Fibroblast of skin of right quadriceps (primary cell): ENCODE data around the gene LPCAT1.
A peak's percentile ranks its signal among the peaks of the same experiment; 100 is the strongest.
"Not testable (repeated sequence)": the region's sequence is repeated elsewhere in the genome, so short reads cannot be mapped to it uniquely, and the experiment has no call there.

Experiments
- DNase-seq: peaks from one replicate; pipeline ENCODE4 v3.0.0-alpha.2; 2013

Gene LPCAT1

DNA sequence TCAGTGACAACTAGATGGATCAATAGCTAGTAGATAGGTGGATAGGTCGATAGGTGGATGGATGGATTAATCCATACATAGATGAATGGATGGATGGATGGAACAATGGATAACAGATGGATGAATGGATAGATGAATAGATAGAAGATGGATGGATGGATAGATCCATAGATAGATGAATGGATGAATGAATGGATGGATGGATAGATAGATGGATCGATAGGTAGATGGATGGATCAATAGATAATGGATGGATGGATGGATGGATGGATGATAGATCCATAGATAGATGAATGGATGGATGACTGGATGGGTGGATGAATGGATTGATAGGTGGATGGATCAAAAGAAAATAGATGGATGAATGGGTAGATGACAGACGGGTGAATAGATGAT lies 83.7 kb downstream of the LPCAT1 start:
- DNase-seq, result no peak

DNA sequence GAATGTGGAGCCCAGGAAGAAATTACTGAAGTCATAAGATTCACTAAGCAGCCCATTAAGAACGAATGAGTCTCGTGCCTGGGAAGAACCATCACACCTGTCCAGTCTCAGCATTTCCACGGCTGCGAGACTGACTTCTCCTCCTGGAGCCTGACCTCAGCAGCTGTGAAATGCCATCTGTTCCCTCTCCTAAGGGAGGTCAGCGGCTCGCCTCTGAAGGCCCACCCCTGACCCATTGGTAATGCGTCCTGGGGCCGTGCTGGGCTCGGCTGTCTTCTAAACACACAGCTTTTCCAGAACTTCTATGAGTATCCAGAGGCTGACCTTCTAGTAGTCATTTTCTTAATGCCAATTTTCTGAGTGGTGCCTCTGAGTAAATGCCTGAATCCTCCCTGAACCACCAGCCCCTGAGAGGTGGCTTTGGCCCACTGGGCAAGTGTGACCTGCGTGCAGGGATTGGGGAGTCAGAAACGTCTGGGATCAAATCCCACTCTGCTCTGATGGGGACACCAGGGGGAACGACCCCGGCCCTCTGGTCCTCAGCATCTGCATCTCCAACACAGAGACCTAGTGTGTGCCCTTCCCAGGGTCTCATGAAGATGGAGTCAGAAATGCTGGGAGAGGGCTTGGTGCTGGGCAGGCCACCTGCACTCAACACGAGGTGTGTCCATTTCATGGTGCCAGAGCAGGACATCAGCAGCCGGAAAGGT lies 84.2 kb downstream of the LPCAT1 start:
- no peak for DNase-seq

DNA sequence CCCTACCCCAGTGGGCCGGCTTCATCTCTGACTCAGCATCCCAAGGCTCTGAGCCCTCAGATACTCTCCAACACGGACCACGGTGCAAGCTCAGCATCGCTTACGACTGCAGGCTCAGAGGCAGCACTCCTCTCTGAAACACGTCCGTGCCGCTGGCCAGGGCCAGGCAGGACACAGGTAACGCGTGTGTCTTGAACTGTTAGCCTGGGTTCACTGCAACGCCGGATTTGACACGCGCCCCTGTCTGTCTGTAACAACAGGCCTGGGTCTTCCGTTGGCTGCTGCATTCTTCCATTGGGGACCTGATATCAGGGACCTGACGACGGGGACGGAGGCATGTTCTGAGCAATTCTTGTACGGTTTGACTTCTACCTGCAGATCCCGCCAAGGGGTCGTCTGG lies 84.9 kb downstream of the LPCAT1 start:
- no peak for DNase-seq

DNA sequence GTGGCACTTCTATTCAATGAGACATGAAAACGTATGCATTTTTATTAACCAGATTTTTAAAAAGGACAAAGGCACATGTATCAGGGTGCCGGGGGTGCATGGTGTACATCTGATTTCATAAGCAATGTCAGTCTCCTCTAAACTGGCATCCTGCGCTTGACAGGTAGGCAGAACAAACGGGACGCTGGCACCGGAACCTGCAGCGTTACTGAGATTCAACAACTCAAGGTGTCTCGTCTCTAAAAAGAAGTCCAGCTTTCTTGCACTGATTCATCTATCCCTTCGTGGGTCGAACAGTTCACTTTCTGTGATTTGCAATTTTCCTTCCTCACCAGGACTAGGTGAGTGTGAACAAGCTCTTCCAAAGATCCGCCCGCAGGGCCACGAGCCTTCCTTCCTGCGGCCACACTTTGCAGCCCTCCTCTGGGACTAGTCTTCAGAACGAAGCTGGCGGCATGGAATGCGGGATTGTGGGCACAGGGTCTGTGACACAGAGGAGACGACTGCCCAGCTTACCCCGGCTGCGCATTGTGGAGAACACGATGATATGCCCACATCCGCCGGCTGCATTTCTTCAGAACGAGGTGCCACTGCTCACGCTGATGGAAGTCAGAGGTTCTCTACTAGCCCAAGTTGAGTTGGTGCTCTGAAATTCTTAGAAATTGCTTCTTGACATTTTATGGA lies 85.7 kb downstream of the LPCAT1 start:
- no peak for DNase-seq

DNA sequence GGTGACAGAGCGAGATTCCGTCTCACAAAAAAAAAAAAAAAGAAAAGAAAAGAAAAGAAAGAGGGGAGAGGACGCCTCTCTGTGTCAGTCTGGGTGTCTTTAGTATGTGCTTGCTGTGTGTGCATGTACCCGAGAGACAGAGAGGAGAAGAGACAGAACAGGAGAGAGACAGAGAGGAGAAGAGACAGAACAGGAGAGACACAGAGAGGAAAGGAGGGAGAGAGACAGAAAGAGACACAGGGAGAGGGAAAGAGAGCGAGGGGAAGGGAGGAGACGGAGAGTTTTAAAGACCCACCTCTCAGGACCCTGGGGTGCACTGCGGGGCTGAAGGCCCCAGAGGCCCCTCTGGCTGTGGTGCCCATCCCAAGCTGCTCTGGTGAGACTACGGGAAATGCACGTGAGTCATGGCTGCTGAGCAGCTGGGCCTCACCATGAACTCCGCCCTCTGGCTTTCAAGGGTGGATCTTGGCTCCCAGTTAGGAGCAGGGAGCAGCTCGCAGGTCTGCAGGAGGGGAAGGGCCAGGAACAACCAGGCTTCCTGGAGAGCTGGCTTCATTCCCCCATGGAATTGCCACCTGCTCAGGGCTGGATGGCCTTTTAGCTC lies 86.4 kb downstream of the LPCAT1 start:
- DNase-seq, result peak; percentile 13

DNA sequence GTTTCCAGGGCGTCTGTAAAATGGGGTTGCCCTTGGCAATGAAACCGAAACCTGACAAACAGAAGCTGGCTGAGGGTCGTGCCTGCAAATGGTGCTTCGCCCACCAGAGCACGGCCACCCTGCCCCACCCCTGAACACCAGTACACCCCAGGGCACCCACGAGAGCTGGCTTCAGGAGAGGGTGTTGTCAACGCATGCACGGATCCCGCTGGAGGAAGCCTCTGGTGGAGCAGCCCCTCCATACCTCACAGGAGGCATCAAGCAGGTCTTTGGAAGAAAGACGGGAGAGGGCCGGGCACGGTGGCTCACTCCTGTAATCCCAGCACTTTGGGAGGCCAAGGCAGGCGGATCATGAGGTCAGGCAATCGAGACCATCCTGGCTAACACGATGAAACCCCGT lies 87.1 kb downstream of the LPCAT1 start:
- no peak for DNase-seq

DNA sequence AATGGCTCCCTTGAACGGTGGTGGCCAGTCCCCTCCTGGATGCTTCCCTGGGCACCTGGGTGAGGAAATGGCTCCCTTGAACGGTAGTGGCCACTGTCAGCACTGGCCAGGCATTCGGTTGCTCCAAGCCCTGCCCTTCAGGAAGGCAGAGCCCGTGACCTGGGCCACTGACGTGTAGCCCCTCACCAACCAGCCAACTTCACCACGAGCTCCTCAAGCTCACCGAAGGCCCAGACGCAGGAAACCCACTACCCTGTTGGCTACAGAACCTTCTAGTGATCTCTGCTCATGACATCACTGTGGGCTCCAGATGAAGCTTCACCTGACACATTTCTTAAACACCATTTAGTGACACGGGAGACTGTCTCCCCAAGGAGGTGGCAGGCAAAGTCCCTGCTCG lies 87.7 kb downstream of the LPCAT1 start:
- no peak for DNase-seq

DNA sequence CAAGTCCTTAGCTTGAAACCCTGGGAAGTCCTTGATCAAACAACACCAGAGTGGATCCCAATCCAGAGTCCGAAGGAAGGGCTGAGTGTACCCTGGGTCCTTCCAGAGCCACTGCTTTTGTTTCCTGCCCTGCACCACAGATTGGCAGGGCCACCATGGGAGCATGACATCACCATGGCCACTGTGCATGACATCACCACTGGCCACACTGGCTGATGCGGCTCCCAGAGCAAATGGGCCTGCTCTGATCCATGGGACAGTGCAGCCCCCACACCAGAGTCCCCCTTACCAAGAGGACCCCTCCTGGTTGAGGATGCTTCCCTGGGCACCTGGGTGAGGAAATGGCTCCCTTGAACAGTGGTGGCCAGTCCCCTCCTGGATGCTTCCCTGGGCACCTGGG lies 88.4 kb downstream of the LPCAT1 start:
- DNase-seq, result no peak

DNA sequence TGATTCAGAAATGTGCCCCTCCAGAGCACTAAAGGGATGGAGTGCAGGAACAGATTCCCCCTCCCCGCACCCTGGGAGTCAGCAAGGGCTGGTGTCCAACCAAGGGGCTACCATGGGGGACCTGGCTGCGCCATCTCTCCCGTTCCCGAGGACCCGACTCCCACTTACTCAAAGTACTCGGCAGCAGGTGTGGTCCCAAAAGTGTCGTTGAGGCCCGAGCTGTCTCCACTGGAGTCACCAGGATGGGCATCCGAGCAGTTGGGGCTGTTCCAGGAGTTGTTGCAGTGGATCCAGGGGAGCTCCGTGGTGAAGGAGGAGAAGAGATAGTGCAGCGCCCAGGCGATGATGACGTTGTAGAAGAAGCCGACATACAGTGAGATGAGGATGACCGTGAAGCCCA lies 91.5 kb downstream of the LPCAT1 start:
- no peak for DNase-seq

DNA sequence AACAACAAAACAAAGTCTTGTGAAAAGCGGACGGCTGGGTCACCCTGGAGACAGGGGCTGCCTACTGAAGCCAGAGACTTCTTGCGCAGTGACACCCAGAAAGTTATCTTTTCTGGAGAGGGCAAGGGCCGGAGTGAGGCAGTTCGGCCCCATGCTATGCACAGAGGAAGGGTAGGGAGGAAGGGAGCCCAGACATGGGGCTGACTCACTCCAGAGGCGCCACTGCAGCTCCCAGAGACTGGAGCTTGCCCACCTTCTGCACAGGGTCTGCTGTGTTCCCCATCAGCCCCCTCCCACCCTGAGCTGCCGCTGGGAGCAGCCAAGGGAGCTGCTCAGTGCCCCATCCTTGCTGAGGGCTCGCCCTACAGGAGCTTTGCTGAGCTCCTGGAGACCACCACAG lies 91.9 kb downstream of the LPCAT1 start:
- no peak for DNase-seq

DNA sequence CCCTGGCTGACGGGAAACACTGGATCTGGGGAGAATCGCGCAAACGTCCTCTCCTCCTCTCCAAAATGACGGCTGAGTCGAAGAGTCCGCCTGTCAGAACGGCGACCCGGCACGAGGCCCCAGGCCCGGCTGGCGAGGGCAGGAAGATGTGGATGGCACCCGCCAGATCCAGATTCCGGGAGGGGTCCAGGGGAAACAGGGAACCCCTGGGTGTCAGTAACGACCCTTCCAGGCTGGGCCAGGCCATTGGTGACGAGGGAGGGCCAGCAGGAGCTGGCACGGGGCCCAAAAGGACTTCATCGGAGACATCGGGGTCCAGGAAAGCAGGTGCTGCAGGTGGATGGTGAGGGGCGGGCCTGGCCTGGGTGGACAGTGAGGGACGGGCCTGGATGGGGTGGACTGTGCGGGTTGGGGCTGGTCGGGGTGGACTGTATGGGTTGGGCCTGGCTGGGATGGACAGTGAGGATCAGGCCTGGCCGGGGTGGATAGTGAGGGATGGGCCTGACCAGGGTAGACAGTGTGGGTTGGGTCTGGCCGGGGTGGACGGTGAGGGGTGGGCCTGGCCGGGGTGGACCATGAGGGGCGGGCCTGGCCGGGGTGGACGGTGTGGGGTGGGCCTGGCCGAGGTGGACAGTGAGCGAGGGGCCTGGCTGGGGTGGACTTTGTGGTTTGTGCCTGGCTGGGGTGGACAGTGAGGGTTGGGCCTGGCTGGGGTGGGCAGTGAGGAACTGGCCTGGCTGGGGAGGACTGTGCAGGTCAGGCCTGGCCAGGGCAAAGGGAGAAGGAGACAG lies 92.5 kb downstream of the LPCAT1 start:
- no peak for DNase-seq

DNA sequence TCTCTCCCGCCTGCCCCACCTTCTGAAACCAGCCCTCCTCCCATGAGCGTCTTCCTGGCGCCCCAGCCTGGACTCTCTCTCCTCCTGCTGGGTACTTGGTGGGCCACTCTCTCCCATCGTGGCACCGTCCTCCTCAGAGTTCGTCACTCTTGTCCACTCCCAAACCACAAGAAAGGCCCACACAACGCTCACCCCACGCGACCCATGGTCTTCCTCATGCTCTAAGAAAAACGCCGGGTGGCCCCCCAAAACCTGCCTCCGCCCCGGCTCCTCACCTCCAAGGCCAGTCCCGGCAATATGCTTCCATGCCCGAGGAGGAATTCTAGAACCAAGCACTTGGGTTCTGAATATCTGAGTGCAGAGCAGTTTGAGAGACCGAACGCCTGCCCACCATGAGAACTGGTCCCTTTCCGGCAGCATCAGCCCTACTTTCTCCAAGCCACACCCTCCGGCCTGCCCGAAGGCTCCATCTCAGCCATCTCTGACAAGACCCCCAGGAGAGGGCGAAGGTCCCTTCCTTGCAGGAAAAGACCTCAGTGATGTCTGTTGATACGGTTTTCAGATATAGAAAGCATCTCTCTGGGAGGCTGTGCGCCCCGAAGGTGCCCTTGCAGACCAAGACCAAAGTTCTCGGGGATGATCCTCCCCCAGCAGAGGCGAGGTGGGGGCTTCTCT lies 93.5 kb downstream of the LPCAT1 start:
- no peak for DNase-seq

DNA sequence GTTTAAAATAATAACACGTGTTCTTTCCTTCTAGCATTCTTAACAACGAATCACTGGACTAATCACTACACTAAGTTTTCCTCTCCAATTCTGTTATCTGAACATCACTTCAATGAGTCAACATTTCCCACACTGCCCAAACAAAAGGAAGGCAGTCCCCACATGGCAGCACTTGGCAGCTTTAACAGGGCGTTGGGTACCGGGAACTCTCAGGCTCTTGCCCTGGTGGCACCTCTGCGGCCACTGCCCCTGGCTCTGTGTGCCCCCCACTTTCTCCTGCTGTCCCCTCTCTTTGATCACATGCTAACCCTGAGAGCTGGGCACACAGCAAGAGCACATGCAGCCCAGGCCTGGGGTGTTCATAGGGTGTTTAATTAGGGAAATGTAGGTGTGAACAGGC lies 94.3 kb downstream of the LPCAT1 start:
- no peak for DNase-seq

DNA sequence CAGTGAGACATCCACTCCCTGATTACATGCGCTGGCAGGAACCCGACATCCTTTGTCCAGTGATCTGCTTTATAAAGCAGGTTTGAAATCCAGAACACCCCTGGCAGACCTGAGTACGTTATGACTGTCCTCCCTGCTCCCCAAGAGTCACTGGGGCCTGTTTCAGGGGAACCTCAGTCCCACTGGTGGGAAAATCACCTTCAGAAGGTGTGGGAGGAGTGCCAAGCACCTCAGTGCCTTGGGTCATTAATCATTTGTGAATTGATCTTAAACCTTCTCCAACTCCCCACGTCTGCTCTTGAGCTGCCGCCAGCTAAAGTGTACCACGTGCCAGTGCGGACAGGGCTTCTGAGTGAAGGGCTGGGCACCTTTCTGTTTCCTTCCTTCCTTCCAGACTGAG lies 94.7 kb downstream of the LPCAT1 start:
- no peak for DNase-seq

DNA sequence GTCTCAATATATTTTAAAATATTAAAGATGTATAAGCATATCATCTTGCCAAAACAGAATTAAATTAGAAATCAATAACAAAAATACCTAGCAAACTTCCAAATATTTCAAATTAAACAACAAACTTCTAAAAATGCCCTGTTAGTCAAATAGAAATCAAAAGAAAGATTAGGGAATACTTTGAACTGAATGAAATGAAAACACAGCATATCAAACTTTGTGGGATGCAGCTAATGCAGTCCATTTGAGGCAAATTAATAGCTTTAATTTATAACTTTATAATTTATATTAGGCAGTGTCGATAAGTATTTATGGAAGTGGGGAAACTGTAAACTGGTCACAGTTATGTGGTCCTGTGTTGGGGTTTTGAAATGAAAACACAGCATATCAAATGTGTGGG lies 95.7 kb downstream of the LPCAT1 start:
- no peak for DNase-seq

DNA sequence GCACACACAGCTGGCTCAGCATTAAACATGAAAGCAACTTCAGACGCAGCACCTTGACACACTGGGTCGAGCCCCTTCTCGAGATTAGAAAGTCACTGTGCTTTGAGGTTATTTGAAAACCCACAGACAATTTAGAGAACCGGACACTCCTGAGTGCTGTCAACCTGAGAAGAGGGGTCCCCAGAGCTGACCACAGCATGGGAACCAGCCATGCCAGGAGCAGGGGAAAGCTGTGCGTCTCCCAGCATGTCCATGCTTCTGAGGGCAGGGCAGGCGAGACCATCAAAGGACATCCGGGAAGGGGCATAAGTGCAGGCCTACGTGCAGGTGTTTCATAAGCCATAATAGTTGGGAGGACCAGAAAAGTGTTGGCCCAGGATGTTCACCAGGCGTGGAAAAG lies 99.0 kb downstream of the LPCAT1 start:
- DNase-seq, result no peak

DNA sequence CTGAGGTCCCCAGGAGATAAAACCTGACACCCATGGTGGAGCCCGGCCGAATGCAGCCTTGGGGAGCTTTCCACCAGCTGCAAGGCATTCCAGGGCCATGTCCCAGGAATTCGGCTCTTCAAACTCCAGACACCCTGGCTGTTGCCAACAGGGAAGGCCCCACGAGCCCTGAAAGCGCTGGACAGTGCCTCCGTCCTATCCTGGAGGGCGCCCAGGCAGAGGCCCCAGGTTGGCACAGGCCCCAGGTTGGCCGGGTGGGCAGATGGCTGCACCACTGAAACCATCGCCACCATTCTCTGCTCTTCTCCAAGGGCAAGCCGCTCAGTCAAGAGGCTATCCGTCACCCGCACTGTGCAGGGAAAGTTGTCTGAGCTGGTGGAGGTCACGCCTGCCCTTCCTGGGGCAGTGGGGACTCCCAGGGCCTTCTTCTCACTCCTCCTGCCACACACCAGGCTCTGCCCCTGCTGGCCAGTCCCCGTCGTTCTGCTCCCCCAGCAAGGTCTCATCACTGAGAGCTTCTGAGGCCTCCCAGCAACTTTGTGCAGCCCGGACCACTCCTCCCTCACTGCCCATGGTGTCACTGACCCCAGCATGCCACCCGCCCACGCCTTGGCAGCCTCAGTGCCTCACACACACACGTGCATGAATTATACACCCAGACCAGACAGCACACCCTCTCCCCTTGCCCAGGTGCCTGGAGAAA lies 99.7 kb downstream of the LPCAT1 start:
- no peak for DNase-seq

DNA sequence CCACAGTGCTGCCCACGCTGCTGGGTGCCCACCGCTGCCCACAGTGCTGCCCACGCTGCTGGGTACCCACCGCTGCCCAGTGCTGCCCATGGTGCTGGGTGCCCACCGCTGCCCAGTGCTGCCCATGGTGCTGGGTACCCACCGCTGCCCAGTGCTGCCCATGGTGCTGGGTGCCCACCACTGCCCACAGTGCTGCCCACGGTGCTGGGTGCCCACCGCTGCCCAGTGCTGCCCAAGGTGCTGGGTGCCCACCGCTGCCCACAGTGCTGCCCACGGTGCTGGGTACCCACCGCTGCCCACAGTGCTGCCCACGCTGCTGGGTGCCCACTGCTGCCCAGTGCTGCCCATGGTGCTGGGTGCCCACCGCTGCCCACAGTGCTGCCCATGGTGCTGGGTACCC lies 101.2 kb downstream of the LPCAT1 start:
- not testable (repeated sequence) for DNase-seq

DNA sequence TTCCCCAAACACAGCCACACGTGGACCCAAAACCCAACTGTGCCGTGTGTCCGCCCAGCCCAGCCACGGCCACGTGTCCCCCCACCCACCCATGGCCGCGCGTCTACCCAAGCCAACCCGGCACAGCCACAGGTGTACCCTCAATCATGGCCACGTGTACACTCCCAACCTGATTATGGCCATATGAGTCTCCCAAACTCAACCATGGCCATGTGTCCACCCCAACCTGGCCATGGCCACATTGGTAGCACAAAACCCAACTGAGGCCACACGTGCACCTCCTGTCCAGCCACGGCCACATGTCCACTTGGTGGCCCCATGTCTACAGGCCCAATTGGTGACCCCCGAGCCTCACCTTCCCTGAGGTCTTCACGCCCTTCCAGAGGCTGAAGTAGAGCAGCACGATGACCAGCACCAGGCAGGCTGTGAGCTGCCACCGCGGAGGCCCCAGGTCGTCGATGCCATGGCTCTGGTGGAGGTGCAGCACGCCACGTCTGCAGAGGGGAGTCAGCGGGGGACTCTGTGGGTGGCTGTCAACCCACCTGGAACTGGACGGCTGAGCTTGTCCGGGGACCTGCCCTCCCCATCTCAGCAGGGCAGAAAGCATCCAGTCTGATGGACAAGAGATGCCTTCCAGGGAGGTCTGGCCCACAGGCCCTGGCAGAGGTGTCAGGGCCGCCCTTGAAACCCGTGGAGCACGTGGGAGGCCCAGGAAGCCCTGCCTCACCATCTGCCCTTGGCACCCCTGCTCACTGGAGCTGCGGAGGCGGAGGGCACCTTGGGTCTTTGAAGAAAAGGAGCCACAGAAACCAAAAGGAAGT lies 102.0 kb downstream of the LPCAT1 start:
- no peak for DNase-seq

DNA sequence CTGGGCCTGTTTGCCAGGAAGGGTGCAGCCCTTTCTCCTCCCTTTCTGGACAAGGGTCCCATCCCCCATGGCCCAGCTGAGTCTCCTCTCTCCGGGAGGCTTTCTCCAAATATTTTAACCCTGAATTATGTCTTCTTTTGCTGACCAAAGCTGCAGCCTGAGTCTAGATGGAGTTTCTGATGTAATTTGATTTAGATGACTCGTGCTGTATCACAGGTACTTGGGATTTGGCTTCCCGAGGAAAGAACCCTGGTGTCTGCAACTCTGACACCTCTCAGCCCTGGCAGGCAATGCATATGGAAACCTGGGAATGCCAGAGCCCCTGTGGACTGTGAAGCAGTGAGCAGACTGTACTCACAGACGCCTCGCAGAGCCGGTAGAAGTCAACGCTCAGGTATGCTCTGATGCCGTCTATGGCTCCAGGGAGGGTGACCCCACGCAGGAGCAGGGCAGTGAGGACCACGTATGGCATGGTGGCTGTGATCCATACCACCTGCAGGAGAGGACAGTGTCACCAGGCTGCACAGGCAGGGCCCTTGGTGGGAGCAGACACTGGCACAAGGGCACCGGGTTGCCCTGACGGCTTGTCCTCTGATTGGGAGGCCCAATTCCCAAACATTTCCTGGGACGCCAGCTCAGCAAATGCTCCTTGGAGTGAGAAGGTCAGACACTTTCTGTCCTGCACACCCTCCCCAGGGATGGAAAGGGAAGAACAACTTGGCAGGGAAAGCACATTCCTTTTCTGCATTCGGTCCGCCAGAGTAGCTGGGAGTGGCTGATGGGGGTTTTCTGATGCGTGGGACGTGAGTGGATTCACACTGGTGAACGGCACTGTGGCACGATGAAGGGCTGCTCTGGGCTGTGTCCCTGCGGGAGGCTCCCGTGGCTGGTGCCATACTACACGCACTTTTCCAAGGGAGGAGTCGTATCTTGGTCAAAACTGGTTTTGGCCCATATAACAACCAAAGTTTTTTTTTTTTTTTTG lies 103.3 kb downstream of the LPCAT1 start:
- no peak for DNase-seq
